Upper lobe of right lung (tissue), 1 donor: ENCODE measurements around the gene DLGAP3. TPM values are rescaled to one million over a fixed set of nuclear protein-coding genes. Genes with fewer than 3 reads are reported as not detected.
"Not testable (repeated sequence)": the region's sequence is repeated elsewhere in the genome, so short reads cannot be mapped to it uniquely, and the experiment has no call there.

Source experiments
- ATAC-seq: fragments of 200-7000 bp; cut with Tn5 transposase; one replicate; pipeline ENCODE4 v1.9.1; 2020; ENCODE audit warnings: mild to moderate bottlenecking, moderate library complexity
- DNase-seq: peaks from one replicate; pipeline ENCODE4 v3.0.0-alpha.2; 2020
- H3K27ac ChIP-seq: fragments of 200-600 bp; one replicate; pipeline ENCODE4 v1.8.0; 2022
- H3K27me3 ChIP-seq: fragments of 200-600 bp; one replicate; pipeline ENCODE4 v1.8.0; 2022; ENCODE audit warnings: mild to moderate bottlenecking
- H3K36me3 ChIP-seq: fragments of 200-600 bp; one replicate; pipeline ENCODE4 v1.8.0; 2022
- H3K4me1 ChIP-seq: fragments of 200-600 bp; one replicate; pipeline ENCODE4 v1.8.0; 2022
- H3K4me3 ChIP-seq: fragments of 200-600 bp; one replicate; pipeline ENCODE4 v1.8.0; 2022; ENCODE audit warnings: mild to moderate bottlenecking
- H3K9me3 ChIP-seq: fragments of 200-600 bp; one replicate; pipeline ENCODE4 v1.8.0; 2022
- intact Hi-C: fragments of 100-400 bp; cut with DNase I; formaldehyde crosslinking; loops from one replicate; pipeline ENCODE4 v1.11.0; 2022
- total RNA-seq: library from RNA; stranded (reverse); fragmentation: NEBNext Ultra II Directional; extraction: Animal tissue kit (Norgen Biotek cat#: 25700); gene quantifications from one replicate; pipeline ENCODE4 v1.2.1, GENCODE V29; 2021
- TF ChIP-seq, protein P1 (sequence below): fragments of 200-600 bp; IDR thresholded peaks from one replicate; pipeline ENCODE4 v1.8.0; 2022; ENCODE audit warnings: antibody characterized with exemption
- donor health status: DM: no; HTN: yes; CAD: no; lungs with severe emphysema.

The DLGAP3 gene
- total RNA-seq, 1 donor from 2014 or later = 0.35 TPM

DNA sequence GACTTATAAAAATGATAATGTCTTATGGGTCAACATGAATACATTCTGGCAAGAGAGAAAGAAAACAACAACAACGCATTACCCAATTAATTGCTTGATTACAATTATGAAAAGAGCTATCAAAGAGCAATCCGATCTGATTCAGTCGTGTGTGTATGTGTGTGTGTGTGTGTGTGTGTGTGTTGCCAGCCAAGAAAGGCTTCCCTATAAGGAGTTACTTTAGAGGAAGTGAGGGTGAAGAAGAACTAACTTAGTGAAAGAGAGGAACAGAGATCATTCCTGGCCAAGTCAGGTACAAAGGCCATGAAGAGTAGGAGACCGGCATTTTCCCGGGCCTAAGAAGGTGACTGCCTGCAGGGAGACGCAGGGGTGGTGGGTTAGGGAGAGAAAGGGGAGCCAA, 46.3 kb upstream of the DLGAP3 start:
- H3K4me1 ChIP-seq = no peaks in the 10 kb centered on the region
- no peaks in the 10 kb centered on the region for H3K27me3 ChIP-seq
- DNase-seq = no peak
- H3K9me3 ChIP-seq = no peaks in the 10 kb centered on the region
- no peak overlapping the region for H3K27ac ChIP-seq
- TF ChIP-seq, protein P1, sequence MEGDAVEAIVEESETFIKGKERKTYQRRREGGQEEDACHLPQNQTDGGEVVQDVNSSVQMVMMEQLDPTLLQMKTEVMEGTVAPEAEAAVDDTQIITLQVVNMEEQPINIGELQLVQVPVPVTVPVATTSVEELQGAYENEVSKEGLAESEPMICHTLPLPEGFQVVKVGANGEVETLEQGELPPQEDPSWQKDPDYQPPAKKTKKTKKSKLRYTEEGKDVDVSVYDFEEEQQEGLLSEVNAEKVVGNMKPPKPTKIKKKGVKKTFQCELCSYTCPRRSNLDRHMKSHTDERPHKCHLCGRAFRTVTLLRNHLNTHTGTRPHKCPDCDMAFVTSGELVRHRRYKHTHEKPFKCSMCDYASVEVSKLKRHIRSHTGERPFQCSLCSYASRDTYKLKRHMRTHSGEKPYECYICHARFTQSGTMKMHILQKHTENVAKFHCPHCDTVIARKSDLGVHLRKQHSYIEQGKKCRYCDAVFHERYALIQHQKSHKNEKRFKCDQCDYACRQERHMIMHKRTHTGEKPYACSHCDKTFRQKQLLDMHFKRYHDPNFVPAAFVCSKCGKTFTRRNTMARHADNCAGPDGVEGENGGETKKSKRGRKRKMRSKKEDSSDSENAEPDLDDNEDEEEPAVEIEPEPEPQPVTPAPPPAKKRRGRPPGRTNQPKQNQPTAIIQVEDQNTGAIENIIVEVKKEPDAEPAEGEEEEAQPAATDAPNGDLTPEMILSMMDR = no peak
- H3K4me3 ChIP-seq = no peak overlapping the region
- intact Hi-C loops = no loop called here
- peak; percentile 35 for ATAC-seq
- H3K36me3 ChIP-seq = peaks cover 1% of the 10 kb centered on the region

DNA sequence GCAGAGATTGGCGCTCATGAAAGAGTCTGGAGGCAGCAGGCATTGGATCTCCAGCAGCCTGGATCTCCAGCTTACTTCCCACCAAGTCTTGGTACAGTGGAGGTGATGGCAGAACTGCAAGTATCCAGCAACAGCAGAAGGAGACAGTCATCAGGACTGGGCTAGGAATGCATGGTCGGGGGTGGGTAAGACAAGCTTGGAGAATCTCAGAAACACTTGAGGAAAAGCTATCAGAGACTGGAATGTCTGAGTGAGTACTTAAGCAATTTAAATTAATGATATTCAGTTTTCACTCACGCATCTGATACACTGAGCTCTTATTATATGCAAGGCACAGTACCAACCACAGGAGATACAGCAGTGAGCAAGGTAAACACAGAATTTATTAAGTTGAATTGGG, 45.9 kb upstream of the DLGAP3 start:
- Histone ChIP-seq H3K4me1 (no peaks in the 10 kb centered on the region), H3K9me3 (no peaks in the 10 kb centered on the region), H3K27ac (no peak overlapping the region), H3K36me3 (no peaks in the 10 kb centered on the region), H3K4me3 (no peak overlapping the region), H3K27me3 (no peaks in the 10 kb centered on the region)
- intact Hi-C loops = no loop called here
- ATAC-seq = no peak
- TF ChIP-seq, protein P1 = no peak
- no peak for DNase-seq

DNA sequence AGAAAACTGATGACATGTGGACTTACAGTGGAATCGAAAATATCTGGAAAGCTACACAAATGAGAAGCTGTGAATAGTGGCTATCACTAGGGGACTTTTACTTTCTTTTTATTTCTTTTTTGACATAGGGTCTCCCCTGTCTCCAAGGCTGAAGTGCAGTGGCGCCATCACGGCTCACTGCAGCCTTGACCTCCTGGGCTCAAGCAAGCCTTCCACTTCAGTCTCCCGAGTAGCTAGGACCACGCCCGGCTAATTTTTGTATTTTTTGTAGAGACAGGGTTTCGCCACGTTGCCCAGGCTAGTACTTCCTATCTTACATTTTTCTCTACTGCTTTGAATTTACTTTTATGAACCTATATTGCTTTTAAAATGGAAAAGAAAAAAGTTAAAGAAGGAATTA, 45.2 kb upstream of the DLGAP3 start:
- Histone ChIP-seq H3K27ac (no peak overlapping the region), H3K27me3 (no peaks in the 10 kb centered on the region), H3K4me1 (no peaks in the 10 kb centered on the region), H3K9me3 (no peaks in the 10 kb centered on the region), H3K4me3 (no peak overlapping the region), H3K36me3 (no peaks in the 10 kb centered on the region)
- TF ChIP-seq, protein P1 = no peak
- DNase-seq (no peak), ATAC-seq (no peak)
- intact Hi-C loops = no loop called here

DNA sequence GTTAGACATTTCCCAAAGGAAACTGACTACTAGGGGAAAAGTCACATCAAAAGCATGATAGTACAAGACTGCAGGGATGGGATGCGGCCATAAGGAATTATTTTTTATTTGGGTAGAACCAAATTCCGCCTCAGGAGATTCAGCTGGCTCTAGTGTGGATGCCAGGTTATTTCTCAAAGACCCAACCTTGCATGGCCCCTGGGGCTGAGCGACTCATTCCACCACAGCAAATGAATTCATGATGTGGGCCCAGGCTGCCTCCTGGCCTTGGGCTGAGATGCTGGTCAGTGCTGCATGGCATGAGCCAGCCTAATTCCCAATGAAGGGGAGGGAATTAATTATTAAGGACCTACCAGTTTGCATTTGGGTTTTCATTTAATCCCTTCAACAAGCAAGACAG, 43.9 kb upstream of the DLGAP3 start:
- H3K4me1 ChIP-seq = no peaks in the 10 kb centered on the region
- H3K27ac ChIP-seq = no peak overlapping the region
- H3K4me3 ChIP-seq = no peak overlapping the region
- H3K27me3 ChIP-seq = no peaks in the 10 kb centered on the region
- intact Hi-C loops = no loop called here
- H3K36me3 ChIP-seq = no peaks in the 10 kb centered on the region
- H3K9me3 ChIP-seq = no peaks in the 10 kb centered on the region
- ATAC-seq = no peak
- TF ChIP-seq, protein P1 = no peak
- no peak for DNase-seq

DNA sequence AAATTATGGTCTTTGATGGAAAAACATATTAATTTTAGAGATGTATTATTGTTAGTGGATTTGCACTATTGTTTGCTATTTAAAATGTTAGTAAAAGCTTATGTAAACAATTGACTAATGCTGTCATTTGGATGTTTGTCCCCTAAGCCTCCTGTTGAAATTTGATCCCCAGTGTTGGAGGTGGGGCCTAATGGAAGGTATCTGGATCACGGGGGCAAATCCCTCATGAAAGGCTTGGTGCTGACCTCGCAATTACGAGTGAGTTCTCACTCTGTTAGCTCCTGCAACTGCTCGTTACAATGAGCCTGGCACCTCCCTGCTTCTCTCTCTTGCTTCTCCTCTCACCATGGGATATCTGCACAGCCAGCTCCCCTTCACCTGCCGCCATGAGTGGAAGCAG, 41.4 kb upstream of the DLGAP3 start:
- DNase-seq (no peak), ATAC-seq (no peak)
- Histone ChIP-seq H3K9me3 (no peaks in the 10 kb centered on the region), H3K36me3 (no peaks in the 10 kb centered on the region), H3K4me3 (no peak overlapping the region), H3K27ac (no peak overlapping the region), H3K27me3 (no peaks in the 10 kb centered on the region), H3K4me1 (no peaks in the 10 kb centered on the region)
- TF ChIP-seq, protein P1 = no peak
- intact Hi-C loops = no loop called here

DNA sequence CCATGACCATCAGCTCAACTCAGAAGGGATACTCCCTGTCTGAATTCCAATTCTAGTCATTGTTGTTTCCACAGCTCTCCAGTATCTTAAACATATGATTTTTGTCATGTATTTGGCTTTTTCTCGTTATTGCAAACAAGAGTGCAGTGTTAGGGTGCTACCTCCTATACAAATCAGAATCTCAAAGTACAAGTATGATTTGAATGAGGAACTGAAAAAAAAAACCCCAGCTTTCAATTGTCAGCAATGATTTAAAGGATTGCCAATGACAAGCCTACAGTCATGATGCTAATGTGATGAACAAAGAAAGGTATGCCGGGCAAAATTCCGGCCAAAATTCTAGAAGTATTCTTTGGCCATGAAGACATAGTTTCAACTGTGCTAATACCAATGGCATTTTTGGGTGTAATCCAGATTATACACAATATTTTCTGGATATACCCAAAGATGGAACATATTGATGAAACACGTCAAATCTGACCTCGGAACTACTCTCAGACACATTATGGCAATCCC, 40.8 kb upstream of the DLGAP3 start:
- TF ChIP-seq, protein P1 = no peak
- intact Hi-C loops = no loop called here
- no peaks in the 10 kb centered on the region for H3K4me1 ChIP-seq
- H3K4me3 ChIP-seq = no peak overlapping the region
- DNase-seq (no peak), ATAC-seq (no peak)
- H3K36me3 ChIP-seq = no peaks in the 10 kb centered on the region
- no peaks in the 10 kb centered on the region for H3K9me3 ChIP-seq
- no peaks in the 10 kb centered on the region for H3K27me3 ChIP-seq
- no peak overlapping the region for H3K27ac ChIP-seq

DNA sequence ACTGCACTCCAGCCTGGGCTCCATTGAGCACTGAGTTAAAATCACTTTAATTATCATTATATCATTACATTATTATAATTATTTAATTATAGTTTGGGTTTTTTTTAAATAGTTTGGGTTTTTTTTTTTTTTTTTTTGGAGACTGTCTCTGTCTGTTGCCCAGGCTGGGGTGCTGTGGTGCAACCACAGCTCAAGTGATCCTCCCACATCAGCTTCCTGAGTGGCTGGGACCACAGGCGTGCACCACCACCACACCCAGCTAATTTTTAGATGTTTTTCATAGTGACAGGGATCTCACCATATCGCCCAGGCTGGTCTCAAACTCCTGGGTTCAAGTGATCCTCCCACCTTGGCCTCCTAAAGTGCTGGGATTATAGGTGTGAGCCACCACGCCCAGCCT, 38.8 kb upstream of the DLGAP3 start:
- H3K27me3 ChIP-seq, H3K36me3 ChIP-seq, ATAC-seq, H3K4me3 ChIP-seq, H3K4me1 ChIP-seq, H3K9me3 ChIP-seq, H3K27ac ChIP-seq, intact Hi-C loops, DNase-seq: not testable (repeated sequence)

DNA sequence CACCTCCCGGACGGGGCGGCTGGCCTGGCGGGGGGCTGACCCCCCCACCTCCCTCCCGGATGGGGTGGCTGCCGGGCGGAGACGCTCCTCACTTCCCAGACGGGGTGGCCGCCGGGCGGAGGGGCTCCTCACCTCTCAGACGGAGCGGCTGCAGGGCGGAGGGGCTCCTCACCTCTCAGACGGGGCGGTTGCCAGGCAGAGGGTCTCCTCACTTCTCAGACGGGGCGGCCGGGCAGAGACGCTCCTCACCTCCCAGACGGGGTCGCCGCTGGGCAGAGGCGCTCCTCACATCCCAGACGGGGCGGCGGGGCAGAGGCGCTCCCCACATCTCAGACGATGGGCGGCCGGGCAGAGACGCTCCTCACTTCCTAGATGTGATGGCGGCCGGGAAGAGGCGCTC, 38.2 kb upstream of the DLGAP3 start:
- ATAC-seq, intact Hi-C loops, H3K4me3 ChIP-seq, H3K9me3 ChIP-seq, H3K27ac ChIP-seq, H3K4me1 ChIP-seq, H3K36me3 ChIP-seq, DNase-seq, H3K27me3 ChIP-seq: not testable (repeated sequence)
